Measurements from ENCODE around the gene RMRP. TPM values are rescaled to one million over a fixed set of nuclear protein-coding genes. Genes with fewer than 3 reads are reported as not detected.

RMRP gene
- total and polyA plus RNA-seq, 2 donors (not counting 1 experiment from before 2014, with no cell fraction given): 7,890 TPM; not detected in 1

DNA sequence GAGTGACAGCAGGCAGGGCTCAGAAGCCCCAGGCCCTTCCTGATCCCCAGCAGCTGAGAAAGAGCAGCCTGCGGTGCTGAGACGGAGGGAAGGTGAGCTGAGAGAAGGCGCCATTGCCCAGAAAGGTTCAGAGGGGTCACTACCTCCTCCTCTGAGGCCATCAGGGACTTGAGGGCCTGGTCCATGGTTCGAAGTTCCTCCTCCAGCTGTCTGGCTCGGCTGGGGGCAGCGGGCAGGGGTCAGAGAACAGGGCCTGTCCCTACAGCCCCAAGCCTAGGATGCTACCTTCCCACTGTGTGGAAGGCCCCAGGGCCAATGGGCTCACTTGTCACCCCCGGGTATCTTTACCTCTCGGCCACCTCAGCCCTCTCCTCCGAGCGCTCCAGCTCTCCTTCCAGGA lies 27.1 kb upstream of the RMRP start:
- Histone ChIP-seq H3K36me3 (replicated peaks in 1 of 2; ENCODE audit: control extremely low read depth in 1 of 2, control insufficient read depth in 1 of 2, extremely low read depth in 1 of 2, insufficient read depth in 2 of 2, low read length in 1 of 2) (no peaks in the 10 kb centered on the region), H3K27me3 (replicated peaks in 1 of 4; ENCODE audit: control extremely low read depth in 1 of 4, control insufficient read depth in 3 of 4, insufficient read depth in 4 of 4, low read length in 3 of 4) (no peaks in the 10 kb centered on the region), H3K4me2 (replicated peaks; ENCODE audit: low read depth, low read length, poor library complexity, severe bottlenecking) (no peak overlapping the region), H3K4me1 (ENCODE audit: control insufficient read depth in 2 of 2, insufficient read depth in 2 of 2, low read length in 2 of 2) (peaks cover 12 to 24% of the 10 kb centered on the region in 2 donors), H3K9ac (ENCODE audit: low read length) (no peak overlapping the region), H3K4me3 (ENCODE audit: control extremely low read depth in 1 of 5, extremely low read depth in 1 of 5, insufficient read depth in 1 of 5, low read depth in 2 of 5, low read length in 4 of 5) (no peak overlapping the region), H3K9me3 (ENCODE audit: control extremely low read depth in 1 of 3, control insufficient read depth in 2 of 3, insufficient read depth in 1 of 3, low read length in 2 of 3) (no peaks in the 10 kb centered on the region), H2AFZ (ENCODE audit: insufficient read depth, low read depth, low read length, poor library complexity, severe bottlenecking) (no peak overlapping the region), H4K20me1 (ENCODE audit: control insufficient read depth, insufficient read depth, low read length, poor library complexity, severe bottlenecking) (no peaks in the 10 kb centered on the region), H3K27ac (ENCODE audit: low read length in 2 of 2) (no peak overlapping the region), H3K79me2 (ENCODE audit: control insufficient read depth, insufficient read depth, low read length) (no peaks in the 10 kb centered on the region)
- H3K4me3 Mint-ChIP-seq: no peak overlapping the region
- CTCF ChIA-PET: interaction anchor here (7.6 kb wide), 1 partner anchor 10 kb away, joined by 82 read pairs; no protein-coding TSS in a partner anchor
- no peaks in the 10 kb centered on the region for H3K9me3 Mint-ChIP-seq (ENCODE audit: insufficient read depth)
- POLR2A ChIA-PET: interaction anchor here (0.6 kb wide), 1 partner anchor 31 kb away, joined by 6 read pairs; no protein-coding TSS in a partner anchor
- 97% methylated on average over 6 of the region's 10 CpGs for WGBS (ENCODE audit: insufficient coverage)
- no peak for TF ChIP-seq EZH2 (IDR thresholded peaks at IDR 0.05; ENCODE audit: borderline replicate concordance, insufficient read depth, low read depth, low read length, poor library complexity, severe bottlenecking)
- TF ChIP-seq, protein P1, sequence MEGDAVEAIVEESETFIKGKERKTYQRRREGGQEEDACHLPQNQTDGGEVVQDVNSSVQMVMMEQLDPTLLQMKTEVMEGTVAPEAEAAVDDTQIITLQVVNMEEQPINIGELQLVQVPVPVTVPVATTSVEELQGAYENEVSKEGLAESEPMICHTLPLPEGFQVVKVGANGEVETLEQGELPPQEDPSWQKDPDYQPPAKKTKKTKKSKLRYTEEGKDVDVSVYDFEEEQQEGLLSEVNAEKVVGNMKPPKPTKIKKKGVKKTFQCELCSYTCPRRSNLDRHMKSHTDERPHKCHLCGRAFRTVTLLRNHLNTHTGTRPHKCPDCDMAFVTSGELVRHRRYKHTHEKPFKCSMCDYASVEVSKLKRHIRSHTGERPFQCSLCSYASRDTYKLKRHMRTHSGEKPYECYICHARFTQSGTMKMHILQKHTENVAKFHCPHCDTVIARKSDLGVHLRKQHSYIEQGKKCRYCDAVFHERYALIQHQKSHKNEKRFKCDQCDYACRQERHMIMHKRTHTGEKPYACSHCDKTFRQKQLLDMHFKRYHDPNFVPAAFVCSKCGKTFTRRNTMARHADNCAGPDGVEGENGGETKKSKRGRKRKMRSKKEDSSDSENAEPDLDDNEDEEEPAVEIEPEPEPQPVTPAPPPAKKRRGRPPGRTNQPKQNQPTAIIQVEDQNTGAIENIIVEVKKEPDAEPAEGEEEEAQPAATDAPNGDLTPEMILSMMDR (IDR thresholded peaks at IDR 0.05): no peak
- no peak overlapping the region for H3K27ac Mint-ChIP-seq
- peaks cover 20% of the 10 kb centered on the region for H3K4me1 Mint-ChIP-seq
- DNase-seq: no peak
- no peak for ATAC-seq (ENCODE audit: low read depth)
- H3K27me3 Mint-ChIP-seq: no peaks in the 10 kb centered on the region
- intact Hi-C loops (cut with micrococcal nuclease): no loop called here

DNA sequence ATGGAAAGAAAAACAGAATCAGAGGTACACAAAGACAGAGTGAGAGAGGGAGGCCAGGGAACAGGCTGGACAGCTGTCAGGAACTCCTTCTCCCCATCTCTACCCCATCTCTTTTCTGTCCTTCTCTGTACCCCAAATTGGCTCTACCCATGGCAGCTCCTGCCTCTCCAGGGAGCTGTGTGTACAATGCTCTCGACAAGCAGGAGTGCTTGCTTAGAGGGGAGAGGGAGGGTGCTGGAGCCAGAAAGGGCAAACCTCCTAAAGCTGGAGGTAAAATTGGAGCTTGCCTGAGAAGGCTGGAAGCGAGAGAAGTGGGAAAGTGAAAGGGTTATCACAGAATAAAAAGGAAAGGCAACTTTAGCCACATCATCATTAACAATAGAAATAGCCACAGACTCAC lies 25.5 kb upstream of the RMRP start:
- CTCF ChIA-PET: interaction anchor here (7.6 kb wide), 1 partner anchor 12 kb away, joined by 82 read pairs; no protein-coding TSS in a partner anchor
- Histone ChIP-seq H2AFZ (ENCODE audit: insufficient read depth, low read depth, low read length, poor library complexity, severe bottlenecking) (no peak overlapping the region), H3K27me3 (replicated peaks in 1 of 4; ENCODE audit: control extremely low read depth in 1 of 4, control insufficient read depth in 3 of 4, insufficient read depth in 4 of 4, low read length in 3 of 4) (no peaks in the 10 kb centered on the region), H4K20me1 (ENCODE audit: control insufficient read depth, insufficient read depth, low read length, poor library complexity, severe bottlenecking) (no peaks in the 10 kb centered on the region), H3K4me1 (ENCODE audit: control insufficient read depth in 2 of 2, insufficient read depth in 2 of 2, low read length in 2 of 2) (peaks cover 14 to 20% of the 10 kb centered on the region in 2 donors), H3K27ac (ENCODE audit: low read length in 2 of 2) (no peak overlapping the region), H3K36me3 (replicated peaks in 1 of 2; ENCODE audit: control extremely low read depth in 1 of 2, control insufficient read depth in 1 of 2, extremely low read depth in 1 of 2, insufficient read depth in 2 of 2, low read length in 1 of 2) (no peaks in the 10 kb centered on the region), H3K4me2 (replicated peaks; ENCODE audit: low read depth, low read length, poor library complexity, severe bottlenecking) (no peak overlapping the region), H3K9ac (ENCODE audit: low read length) (no peak overlapping the region), H3K4me3 (ENCODE audit: control extremely low read depth in 1 of 5, extremely low read depth in 1 of 5, insufficient read depth in 1 of 5, low read depth in 2 of 5, low read length in 4 of 5) (no peak overlapping the region), H3K9me3 (ENCODE audit: control extremely low read depth in 1 of 3, control insufficient read depth in 2 of 3, insufficient read depth in 1 of 3, low read length in 2 of 3) (no peaks in the 10 kb centered on the region), H3K79me2 (ENCODE audit: control insufficient read depth, insufficient read depth, low read length) (no peaks in the 10 kb centered on the region)
- H3K9me3 Mint-ChIP-seq (ENCODE audit: insufficient read depth): no peaks in the 10 kb centered on the region
- intact Hi-C loops (cut with micrococcal nuclease): no loop called here
- H3K27me3 Mint-ChIP-seq: no peaks in the 10 kb centered on the region
- no peak overlapping the region for H3K4me3 Mint-ChIP-seq
- TF ChIP-seq, protein P1 (IDR thresholded peaks at IDR 0.05): no peak
- no peak for TF ChIP-seq EZH2 (IDR thresholded peaks at IDR 0.05; ENCODE audit: borderline replicate concordance, insufficient read depth, low read depth, low read length, poor library complexity, severe bottlenecking)
- 40% methylated on average over 1 of the region's 2 CpGs for WGBS (ENCODE audit: insufficient coverage)
- H3K4me1 Mint-ChIP-seq: peaks cover 18% of the 10 kb centered on the region
- DNase-seq (no peak), ATAC-seq (ENCODE audit: low read depth) (no peak)
- POLR2A ChIA-PET: no interaction called here
- H3K27ac Mint-ChIP-seq: peak overlapping the region; percentile 12

Measured in B cell (primary cell).